Loucy (cell line): ENCODE measurements around the gene ADGRB3.

ENCODE experiments used
- H2AFZ ChIP-seq: fragments of 200-600 bp; sonication (generic); 2 replicates; pipeline ENCODE4 v1.6.0; 2016; ENCODE audit warnings: antibody characterized with exemption, mild to moderate bottlenecking, low read length, moderate library complexity
- H3F3A ChIP-seq: fragments of 200-600 bp; 2 replicates; pipeline ENCODE4 v1.6.0; 2016; ENCODE audit warnings: antibody characterized with exemption, low read depth, mild to moderate bottlenecking
- H3K27me3 ChIP-seq: fragments of 200-600 bp; sonication (generic); 2 replicates; pipeline ENCODE4 v1.6.1; 2014; ENCODE audit warnings: low read length, mild to moderate bottlenecking; ENCODE audit not compliant: insufficient read depth, poor library complexity, severe bottlenecking
- H3K36me3 ChIP-seq: fragments of 200-600 bp; sonication (generic); 2 replicates; pipeline ENCODE4 v1.6.1; 2016; ENCODE audit warnings: low read length; ENCODE audit not compliant: insufficient read depth
- H3K4me1 ChIP-seq: fragments of 200-600 bp; sonication (generic); 2 replicates; pipeline ENCODE4 v1.5.1; 2014; ENCODE audit warnings: low read length, mild to moderate bottlenecking; ENCODE audit not compliant: insufficient read depth, poor library complexity, severe bottlenecking
- H3K4me2 ChIP-seq: fragments of 200-600 bp; sonication (generic); 2 replicates; pipeline ENCODE4 v1.6.0; 2014; ENCODE audit warnings: antibody characterized with exemption, low read length, low read depth, mild to moderate bottlenecking; ENCODE audit not compliant: poor library complexity, severe bottlenecking
- H3K4me3 ChIP-seq: fragments of 200-600 bp; sonication (generic); 2 replicates; pipeline ENCODE4 v1.5.1; 2014; ENCODE audit warnings: low read length, mild to moderate bottlenecking, mixed read lengths; ENCODE audit not compliant: poor library complexity, severe bottlenecking
- H3K79me2 ChIP-seq: fragments of 200-600 bp; sonication (generic); 2 replicates; pipeline ENCODE4 v1.6.1; 2014; ENCODE audit warnings: low read length; ENCODE audit not compliant: insufficient read depth
- H3K9ac ChIP-seq: fragments of 200-600 bp; sonication (generic); 2 replicates; pipeline ENCODE4 v1.6.0; 2014; ENCODE audit warnings: mild to moderate bottlenecking, low read depth, low read length, moderate library complexity; ENCODE audit not compliant: poor library complexity, severe bottlenecking
- H3K9me2 ChIP-seq: fragments of 200-600 bp; sonication (generic); replicated peaks from 2 replicates; pipeline ENCODE4 v1.6.1; 2016; ENCODE audit warnings: low read depth, low read length, mixed read lengths
- H3K9me3 ChIP-seq: fragments of 200-600 bp; sonication (generic); 2 replicates; pipeline ENCODE4 v1.6.1; 2014; ENCODE audit warnings: mild to moderate bottlenecking, antibody characterized with exemption, low read length, low read depth; ENCODE audit not compliant: insufficient read depth
- H4K20me1 ChIP-seq: fragments of 200-600 bp; sonication (generic); 2 replicates; pipeline ENCODE4 v1.6.0; 2014; ENCODE audit warnings: antibody characterized with exemption, low read length, mild to moderate bottlenecking; ENCODE audit not compliant: insufficient read depth, poor library complexity, severe bottlenecking
- CTCF ChIP-seq: fragments of 200-600 bp; sonication (generic); conservative IDR thresholded peaks from 2 replicates; pipeline ENCODE4 v1.5.1; 2014; ENCODE audit warnings: mild to moderate bottlenecking, antibody characterized with exemption, low read length
- EZH2phosphoT487 ChIP-seq: fragments of 200-600 bp; IDR thresholded peaks from 2 replicates; pipeline ENCODE4 v1.6.1; 2018; ENCODE audit warnings: antibody characterized with exemption, mild to moderate bottlenecking, moderate library complexity, borderline replicate concordance

Gene ADGRB3

GRCh38 chr6:68718385-68719073 lies 83.4 kb downstream of the ADGRB3 start:
- Histone ChIP-seq H3F3A (no peaks in the 10 kb centered on the region), H3K36me3 (no peaks in the 10 kb centered on the region), H3K4me3 (no peak overlapping the region), H3K27me3 (no peaks in the 10 kb centered on the region), H3K4me2 (no peak overlapping the region), H3K9me3 (no peaks in the 10 kb centered on the region), H3K9me2 (no peaks in the 10 kb centered on the region), H3K9ac (no peak overlapping the region), H2AFZ (no peak overlapping the region), H3K79me2 (no peaks in the 10 kb centered on the region), H4K20me1 (no peaks in the 10 kb centered on the region), H3K4me1 (no peaks in the 10 kb centered on the region)
- TF ChIP-seq EZH2phosphoT487 (no peak), CTCF (no peak)

DNA sequence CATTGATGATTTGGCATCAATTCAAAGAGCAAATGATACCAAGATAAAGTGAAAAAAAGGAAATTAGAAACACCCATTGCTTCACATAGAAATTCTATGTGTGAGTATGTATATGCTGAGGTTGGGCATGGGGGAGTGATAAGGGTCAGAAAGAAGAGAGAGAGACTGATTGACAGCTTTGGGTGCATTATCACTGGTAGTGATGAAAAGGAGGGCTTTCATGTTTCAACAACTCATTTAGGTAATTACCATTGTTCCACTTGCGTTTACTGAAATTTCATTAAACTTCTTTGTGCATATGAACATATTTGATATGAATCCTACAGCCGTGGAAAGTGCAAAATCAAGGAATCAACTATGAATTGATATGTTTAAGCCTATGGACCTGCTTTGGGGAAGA lies 84.7 kb downstream of the ADGRB3 start:
- Histone ChIP-seq H3K4me1 (no peaks in the 10 kb centered on the region), H3K79me2 (no peaks in the 10 kb centered on the region), H3K9ac (no peak overlapping the region), H3K9me2 (no peaks in the 10 kb centered on the region), H4K20me1 (no peaks in the 10 kb centered on the region), H3K27me3 (no peaks in the 10 kb centered on the region), H3K4me2 (no peak overlapping the region), H3K9me3 (no peaks in the 10 kb centered on the region), H3F3A (no peaks in the 10 kb centered on the region), H3K36me3 (no peaks in the 10 kb centered on the region), H3K4me3 (no peak overlapping the region), H2AFZ (no peak overlapping the region)
- TF ChIP-seq CTCF (no peak), EZH2phosphoT487 (no peak)

- no peaks in the 10 kb centered on the region for H4K20me1 ChIP-seq
- H3K27me3 ChIP-seq: no peaks in the 10 kb centered on the region
- H2AFZ ChIP-seq: no peak overlapping the region
- no peaks in the 10 kb centered on the region for H3F3A ChIP-seq
- no peak overlapping the region for H3K9ac ChIP-seq
- no peaks in the 10 kb centered on the region for H3K36me3 ChIP-seq
- no peaks in the 10 kb centered on the region for H3K4me1 ChIP-seq
- H3K79me2 ChIP-seq: no peaks in the 10 kb centered on the region
- TF ChIP-seq CTCF (no peak), EZH2phosphoT487 (no peak)
- no peak overlapping the region for H3K4me2 ChIP-seq
- no peaks in the 10 kb centered on the region for H3K9me2 ChIP-seq
- no peak overlapping the region for H3K4me3 ChIP-seq
- no peaks in the 10 kb centered on the region for H3K9me3 ChIP-seq
Measured at GRCh38 chr6:68722891-68723527, 87.9 kb downstream of the ADGRB3 start.
